Measurements from ENCODE around the gene SLC28A1. TPM values are rescaled to one million over a fixed set of nuclear protein-coding genes. Genes with fewer than 3 reads are reported as not detected.

SLC28A1 gene
- total RNA-seq, 4 donors from 2014 or later, result 0.21 to 0.43 TPM; not detected in 2

DNA sequence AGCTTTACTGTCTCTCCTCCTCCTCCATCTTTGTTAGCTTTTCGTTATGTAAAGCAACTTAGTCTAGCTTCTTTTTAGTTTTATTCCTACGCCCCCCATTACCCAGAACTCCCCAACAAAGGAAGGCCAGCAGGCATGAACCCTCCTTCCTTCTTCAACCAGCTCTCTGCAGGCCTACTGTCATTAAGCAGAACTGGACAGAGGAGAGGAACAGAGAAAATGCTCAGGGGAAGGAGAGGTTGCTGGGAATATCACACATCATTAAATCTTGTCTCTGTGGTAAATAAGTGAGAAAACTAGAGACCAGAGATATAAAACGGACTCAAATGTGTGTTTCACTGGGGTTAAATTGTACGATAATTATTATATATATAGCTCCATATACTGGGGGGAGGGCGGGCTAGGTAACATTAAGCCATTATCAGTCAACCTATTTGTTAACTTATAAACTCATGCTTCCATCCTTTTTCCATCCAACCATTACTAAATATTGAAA is 19.3 kb upstream of the SLC28A1 start:
- DNase-seq, result no peak
- no peaks in the 10 kb centered on the region for H3K27me3 ChIP-seq
- TF ChIP-seq, protein P1, sequence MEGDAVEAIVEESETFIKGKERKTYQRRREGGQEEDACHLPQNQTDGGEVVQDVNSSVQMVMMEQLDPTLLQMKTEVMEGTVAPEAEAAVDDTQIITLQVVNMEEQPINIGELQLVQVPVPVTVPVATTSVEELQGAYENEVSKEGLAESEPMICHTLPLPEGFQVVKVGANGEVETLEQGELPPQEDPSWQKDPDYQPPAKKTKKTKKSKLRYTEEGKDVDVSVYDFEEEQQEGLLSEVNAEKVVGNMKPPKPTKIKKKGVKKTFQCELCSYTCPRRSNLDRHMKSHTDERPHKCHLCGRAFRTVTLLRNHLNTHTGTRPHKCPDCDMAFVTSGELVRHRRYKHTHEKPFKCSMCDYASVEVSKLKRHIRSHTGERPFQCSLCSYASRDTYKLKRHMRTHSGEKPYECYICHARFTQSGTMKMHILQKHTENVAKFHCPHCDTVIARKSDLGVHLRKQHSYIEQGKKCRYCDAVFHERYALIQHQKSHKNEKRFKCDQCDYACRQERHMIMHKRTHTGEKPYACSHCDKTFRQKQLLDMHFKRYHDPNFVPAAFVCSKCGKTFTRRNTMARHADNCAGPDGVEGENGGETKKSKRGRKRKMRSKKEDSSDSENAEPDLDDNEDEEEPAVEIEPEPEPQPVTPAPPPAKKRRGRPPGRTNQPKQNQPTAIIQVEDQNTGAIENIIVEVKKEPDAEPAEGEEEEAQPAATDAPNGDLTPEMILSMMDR (IDR thresholded peaks at IDR 0.05), result no peak
- no peak for TF ChIP-seq POLR2A (IDR thresholded peaks at IDR 0.05)
- H3K4me3 ChIP-seq, result no peak overlapping the region
- no peaks in the 10 kb centered on the region for H3K4me1 ChIP-seq
- intact Hi-C loops (cut with DNase I; ENCODE audit: low total_unique reads), result no loop called here
- H3K36me3 ChIP-seq, result no peaks in the 10 kb centered on the region
- no peaks in the 10 kb centered on the region for H3K9me3 ChIP-seq
- no peak overlapping the region for H3K27ac ChIP-seq

DNA sequence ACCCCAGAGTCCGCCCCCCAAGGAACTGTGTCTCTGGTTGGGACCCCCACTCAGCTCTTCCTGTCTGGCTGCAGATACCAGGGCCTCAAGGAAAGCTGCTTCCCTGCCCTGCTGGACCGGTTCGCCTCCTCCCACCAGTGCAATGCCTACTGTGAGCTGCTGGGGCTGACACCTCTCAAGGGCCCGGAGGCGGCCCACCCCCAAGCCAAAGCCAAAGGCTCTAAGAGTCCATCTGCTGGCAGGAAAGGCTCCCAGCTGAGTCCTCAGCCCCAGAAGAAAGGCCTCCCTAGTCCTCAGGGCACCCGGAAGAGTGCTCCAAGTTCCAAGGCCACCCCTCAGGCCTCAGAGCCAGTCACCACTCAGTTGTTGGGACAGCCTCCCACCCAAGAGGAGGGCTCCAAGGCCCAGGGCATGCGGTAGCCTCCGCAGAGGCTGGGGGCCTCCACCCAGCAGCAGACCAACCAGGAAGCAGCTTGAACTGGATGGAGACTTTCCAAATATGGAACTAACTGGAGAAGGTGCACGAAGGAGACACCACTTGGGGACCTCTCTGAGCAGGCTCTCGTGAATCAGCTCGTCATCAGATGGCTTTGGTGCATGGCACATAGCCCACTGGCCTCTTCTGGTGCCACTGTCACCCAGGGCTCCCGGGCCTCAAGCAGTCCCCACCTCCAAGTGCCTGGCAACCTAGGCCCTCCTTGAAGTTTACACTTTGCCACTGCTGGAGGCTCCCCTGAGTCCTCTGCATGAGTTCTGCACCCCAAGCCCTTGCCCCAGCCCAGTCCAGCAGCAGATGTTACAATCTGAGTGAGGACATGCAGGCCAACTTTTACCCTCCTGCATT is 16.2 kb upstream of the SLC28A1 start:
- Histone ChIP-seq H3K4me3 (no peak overlapping the region), H3K4me1 (no peaks in the 10 kb centered on the region), H3K27ac (no peak overlapping the region), H3K9me3 (no peaks in the 10 kb centered on the region), H3K27me3 (no peaks in the 10 kb centered on the region), H3K36me3 (no peaks in the 10 kb centered on the region)
- intact Hi-C loops (cut with DNase I; ENCODE audit: low total_unique reads), result no loop called here
- no peak for DNase-seq
- TF ChIP-seq POLR2A (IDR thresholded peaks at IDR 0.05), result no peak
- TF ChIP-seq, protein P1 (IDR thresholded peaks at IDR 0.05), result no peak

DNA sequence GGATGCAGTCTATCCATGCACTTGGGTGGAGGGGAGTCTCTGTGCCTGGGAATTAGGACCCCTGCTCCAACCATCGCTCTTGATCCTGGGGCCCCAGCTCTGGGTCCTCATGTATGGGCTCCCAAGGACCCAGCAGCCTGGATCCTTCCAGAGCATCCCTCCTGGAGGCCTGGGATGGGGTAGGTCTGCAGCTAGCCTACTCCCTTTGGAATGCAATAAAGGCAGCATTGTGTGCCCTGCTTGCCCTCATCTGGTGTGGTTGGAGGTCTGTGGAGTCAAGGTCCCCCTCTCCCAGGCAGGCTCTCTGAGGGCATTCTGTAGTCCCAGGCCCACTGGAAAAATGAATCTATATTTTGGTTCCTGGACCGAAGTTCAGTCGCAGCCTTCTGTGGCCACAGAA is 15.0 kb upstream of the SLC28A1 start:
- no peak overlapping the region for H3K4me3 ChIP-seq
- DNase-seq, result no peak
- no peaks in the 10 kb centered on the region for H3K36me3 ChIP-seq
- H3K9me3 ChIP-seq, result no peaks in the 10 kb centered on the region
- H3K27ac ChIP-seq, result no peak overlapping the region
- intact Hi-C loops (cut with DNase I; ENCODE audit: low total_unique reads), result no loop called here
- H3K4me1 ChIP-seq, result no peaks in the 10 kb centered on the region
- no peak for TF ChIP-seq POLR2A (IDR thresholded peaks at IDR 0.05)
- TF ChIP-seq, protein P1 (IDR thresholded peaks at IDR 0.05), result no peak
- no peaks in the 10 kb centered on the region for H3K27me3 ChIP-seq

DNA sequence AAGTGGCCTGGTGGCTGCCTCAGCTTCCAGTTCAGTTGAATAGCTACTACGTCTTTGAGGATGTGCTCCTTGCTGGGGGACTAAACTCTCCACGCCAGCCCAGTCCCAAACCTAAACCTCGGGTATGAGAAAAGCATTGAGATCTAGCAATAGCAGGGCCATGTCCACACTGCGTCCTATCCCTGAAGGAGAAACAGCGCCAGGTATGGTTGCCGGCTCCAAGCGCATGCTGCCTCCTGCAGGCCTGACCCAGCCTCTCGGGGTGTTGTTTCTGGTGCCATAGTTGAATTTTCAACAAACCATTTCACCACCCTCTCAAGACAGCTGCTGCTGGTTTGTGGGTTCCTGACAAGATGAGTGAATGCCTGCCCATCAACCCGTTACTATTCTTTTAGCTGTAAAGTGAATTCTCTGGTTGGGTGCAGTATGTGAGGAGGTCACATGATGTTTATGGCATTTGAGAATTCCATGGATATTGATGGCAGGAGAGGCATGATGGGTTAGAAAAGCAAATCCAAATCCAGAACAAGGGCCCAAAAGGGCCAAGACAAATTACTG is 13.0 kb upstream of the SLC28A1 start:
- no peak overlapping the region for H3K27ac ChIP-seq
- intact Hi-C loops (cut with DNase I; ENCODE audit: low total_unique reads), result no loop called here
- no peak overlapping the region for H3K4me3 ChIP-seq
- H3K4me1 ChIP-seq, result no peaks in the 10 kb centered on the region
- no peaks in the 10 kb centered on the region for H3K27me3 ChIP-seq
- H3K9me3 ChIP-seq, result no peaks in the 10 kb centered on the region
- H3K36me3 ChIP-seq, result no peaks in the 10 kb centered on the region
- DNase-seq, result no peak
- no peak for TF ChIP-seq POLR2A (IDR thresholded peaks at IDR 0.05)
- TF ChIP-seq, protein P1 (IDR thresholded peaks at IDR 0.05), result no peak
